GM18526 (cell line): Measurements from ENCODE around the gene CPZ.

Experiments used
- POLR2A ChIP-seq: IDR thresholded peaks from 3 replicates; pipeline ENCODE4 v1.6.1; 2011; ENCODE audit not compliant: insufficient read length; ENCODE audit errors: extremely low read depth

Gene CPZ

GRCh38 chr4:8571702-8572685, 20.6 kb upstream of the CPZ start:
- no peak for TF ChIP-seq POLR2A

GRCh38 chr4:8573266-8573665, 19.3 kb upstream of the CPZ start:
- no peak for TF ChIP-seq POLR2A

DNA sequence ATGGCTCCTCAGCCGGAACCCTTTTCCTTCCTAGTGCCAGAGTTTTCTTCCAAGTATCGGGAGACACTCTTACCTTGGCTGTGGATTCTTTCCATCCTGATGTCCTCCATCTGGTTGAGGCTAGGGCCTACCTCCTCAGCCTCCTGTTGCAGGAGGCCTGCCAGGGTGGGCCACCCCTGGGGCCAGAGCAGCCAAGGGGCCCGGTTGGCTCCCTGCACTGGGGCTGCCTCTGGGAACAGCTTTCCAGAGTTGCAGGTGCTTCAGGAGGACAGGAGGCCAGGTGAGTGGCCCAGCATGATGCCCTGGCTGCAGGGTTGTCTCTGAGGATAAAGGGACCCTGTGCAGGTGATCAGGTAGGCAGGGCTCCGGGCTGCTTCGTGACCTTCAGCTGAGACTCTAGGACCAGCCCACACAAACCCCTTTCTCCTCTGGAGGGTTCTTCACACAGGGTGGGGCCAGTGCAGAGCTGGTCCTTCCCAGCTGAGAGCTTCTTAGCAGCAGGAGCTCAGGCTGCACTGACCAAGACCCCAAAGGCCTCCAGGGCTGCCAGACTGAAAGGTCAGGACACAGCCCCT, 17.7 kb upstream of the CPZ start:
- no peak for TF ChIP-seq POLR2A

- no peak for TF ChIP-seq POLR2A
Measured at GRCh38 chr4:8575457-8575856, 17.1 kb upstream of the CPZ start.

DNA sequence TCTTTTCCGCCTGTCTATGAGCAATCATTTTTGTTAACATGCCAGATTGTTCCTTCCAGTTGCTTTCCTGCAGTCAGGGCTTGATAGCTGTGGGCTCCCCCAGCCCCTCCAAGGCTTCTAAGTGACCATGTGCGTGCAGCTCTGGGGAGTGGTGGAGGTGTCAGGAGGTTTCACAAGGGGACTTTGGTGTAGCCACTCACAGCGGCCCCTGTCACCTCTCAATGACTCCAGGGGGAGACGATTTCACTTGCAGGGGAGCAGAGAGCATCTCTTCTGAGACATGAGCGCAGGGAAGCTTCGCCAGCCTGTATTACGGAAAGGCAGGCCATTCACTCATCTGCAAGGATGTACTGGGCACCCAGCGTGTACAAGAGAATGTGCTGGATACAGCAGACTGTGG, 15.5 kb upstream of the CPZ start:
- no peak for TF ChIP-seq POLR2A

DNA sequence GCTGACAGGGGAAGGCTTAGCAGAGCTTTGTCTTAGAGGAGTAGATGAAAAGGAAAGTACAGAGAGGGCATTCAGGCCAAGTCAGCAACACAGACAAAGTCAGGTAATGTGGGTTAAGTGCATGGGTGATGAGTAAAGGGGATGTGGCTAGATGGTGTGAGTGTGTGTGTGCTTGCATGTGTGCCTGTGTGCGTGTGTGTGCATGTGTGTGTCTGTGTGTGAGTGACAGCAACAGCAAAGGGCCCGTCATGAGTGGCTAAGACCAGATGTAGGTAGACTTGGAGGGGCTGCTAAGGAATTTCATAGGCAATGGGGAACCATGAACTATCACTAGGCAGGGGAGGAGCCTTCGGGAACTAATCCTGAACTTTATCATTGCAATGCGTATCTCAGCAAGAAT, 14.6 kb upstream of the CPZ start:
- no peak for TF ChIP-seq POLR2A

DNA sequence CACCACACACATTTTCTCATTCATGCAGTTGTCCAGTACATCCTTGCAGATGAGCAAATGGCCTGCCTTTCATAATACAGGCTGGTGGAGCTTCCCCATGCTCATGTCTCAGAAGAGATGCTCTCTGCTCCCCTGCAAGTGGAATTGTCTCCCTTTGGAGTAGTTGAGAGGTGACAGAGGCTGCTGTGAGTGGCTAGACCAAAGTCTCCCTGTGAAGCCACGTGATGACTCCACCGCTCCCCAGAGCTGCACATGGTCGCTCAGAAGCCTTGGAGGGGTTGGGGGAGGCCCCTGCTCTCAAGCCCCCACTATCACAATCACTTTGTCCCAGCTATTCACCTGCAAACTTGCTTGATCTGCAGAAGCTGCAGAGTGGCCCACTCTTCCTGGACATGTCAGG, 13.8 kb upstream of the CPZ start:
- no peak for TF ChIP-seq POLR2A

DNA sequence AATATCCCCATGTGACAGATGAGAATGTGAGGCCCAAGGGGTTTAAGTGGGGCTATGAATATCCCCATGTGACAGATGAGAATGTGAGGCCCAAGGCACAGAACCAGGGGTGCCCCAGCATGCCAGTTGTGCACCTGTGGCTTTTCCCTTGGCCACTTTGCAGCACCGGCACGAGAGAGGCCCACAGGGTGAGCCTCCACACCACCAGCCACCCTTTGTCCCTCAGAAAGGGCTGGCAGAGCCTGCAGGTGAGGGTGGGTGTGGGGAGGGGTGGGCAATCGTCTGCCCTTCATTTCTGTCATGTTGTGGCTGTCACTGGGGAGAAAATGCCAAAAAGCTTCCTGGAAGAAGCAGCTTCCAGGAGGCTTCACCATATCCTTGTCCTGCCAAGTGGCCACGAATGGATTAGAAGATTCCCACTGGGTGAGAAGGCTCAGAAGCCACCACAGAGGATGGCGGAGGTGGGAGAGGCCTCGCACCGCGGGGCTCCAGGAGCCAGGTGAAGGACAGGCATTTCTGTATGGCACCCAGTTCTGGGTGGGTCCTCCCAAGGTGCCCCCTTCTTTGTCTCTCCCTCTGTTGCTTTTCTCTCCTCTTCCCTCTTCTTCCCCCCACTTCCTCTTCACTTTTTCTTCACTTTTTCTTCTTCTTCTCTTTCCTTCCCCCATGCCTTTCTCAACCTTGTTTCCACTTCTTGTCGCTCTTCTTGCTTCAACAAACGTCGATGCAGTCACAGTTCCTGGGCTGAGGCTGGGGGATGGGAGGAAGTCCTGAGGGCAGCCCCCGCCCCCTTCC, 12.8 kb upstream of the CPZ start:
- TF ChIP-seq POLR2A = no peak

GRCh38 chr4:8580321-8581093, 12.1 kb upstream of the CPZ start, which contains the start of gene GPR78:
GPR78 (plus strand) TSS chr4:8580392; CDS start chr4:8580983, 591 bp downstream.
- no peak for TF ChIP-seq POLR2A

- no peak for TF ChIP-seq POLR2A
Measured at GRCh38 chr4:8581094-8581861, 11.3 kb upstream of the CPZ start.

- TF ChIP-seq POLR2A = no peak
Measured at GRCh38 chr4:8582016-8582415, 10.5 kb upstream of the CPZ start.

GRCh38 chr4:8582436-8582835, 10.1 kb upstream of the CPZ start:
- no peak for TF ChIP-seq POLR2A

GRCh38 chr4:8582941-8583654, 9.5 kb upstream of the CPZ start:
- TF ChIP-seq POLR2A = no peak

- no peak for TF ChIP-seq POLR2A
Measured at GRCh38 chr4:8583655-8584025, 8.9 kb upstream of the CPZ start.
